RWPE1 (cell line): ENCODE results near the gene FLYWCH1.

Source experiments
- CTCF ChIA-PET: fragments of 350-600 bp; sonication (Branson Sonifier 250); formaldehyde crosslinking; extraction: SDS; loops from one replicate; lab custom pipeline; 2021; lab: Yijun Ruan, JAX
- POLR2A ChIA-PET: fragments of 400-600 bp; formaldehyde crosslinking; extraction: SDS; loops from one replicate; lab custom pipeline; 2020; ENCODE audit warnings: antibody characterized with exemption; ENCODE audit not compliant: low non-redundant PET; lab: Yijun Ruan, JAX
- DNase-seq: peaks from one replicate; pipeline ENCODE4 v3.0.0; 2012; ENCODE audit warnings: low spot score
- H3K27ac ChIP-seq: fragments of 450-650 bp; 2 replicates; pipeline ENCODE4 v1.5.1; 2017
- TF ChIP-seq, protein P1 (sequence below): fragments of 450-650 bp; conservative IDR thresholded peaks from 2 replicates; pipeline ENCODE4 v1.5.1; 2017; ENCODE audit warnings: low read depth, mild to moderate bottlenecking

Gene FLYWCH1

DNA sequence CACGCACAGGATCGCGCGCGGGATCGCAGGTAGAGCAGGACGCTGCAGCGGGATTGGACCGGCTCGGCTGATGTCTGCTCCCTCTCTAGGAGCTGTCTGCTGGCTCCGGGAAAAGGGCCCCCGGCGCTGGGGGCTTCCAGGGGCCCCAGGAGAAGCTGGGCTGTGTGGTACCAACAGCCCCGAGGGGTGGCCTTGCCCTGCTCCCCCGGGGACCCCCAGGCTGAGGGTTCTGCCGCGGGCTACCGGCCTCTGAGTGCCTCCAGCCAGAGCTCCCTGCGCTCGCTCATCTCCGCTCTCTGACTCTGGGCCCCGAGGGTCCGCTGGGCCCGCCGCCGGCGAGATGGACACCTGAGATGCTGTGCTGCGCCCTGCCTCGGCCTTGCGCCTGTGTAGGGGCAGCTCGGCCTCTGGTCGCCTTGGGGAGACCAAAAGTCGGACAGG lies 56.0 kb downstream of the FLYWCH1 start:
- CTCF ChIA-PET = no interaction called here
- POLR2A ChIA-PET = no interaction called here
- H3K27ac ChIP-seq = peak overlapping the region; percentile 84
- TF ChIP-seq, protein P1, sequence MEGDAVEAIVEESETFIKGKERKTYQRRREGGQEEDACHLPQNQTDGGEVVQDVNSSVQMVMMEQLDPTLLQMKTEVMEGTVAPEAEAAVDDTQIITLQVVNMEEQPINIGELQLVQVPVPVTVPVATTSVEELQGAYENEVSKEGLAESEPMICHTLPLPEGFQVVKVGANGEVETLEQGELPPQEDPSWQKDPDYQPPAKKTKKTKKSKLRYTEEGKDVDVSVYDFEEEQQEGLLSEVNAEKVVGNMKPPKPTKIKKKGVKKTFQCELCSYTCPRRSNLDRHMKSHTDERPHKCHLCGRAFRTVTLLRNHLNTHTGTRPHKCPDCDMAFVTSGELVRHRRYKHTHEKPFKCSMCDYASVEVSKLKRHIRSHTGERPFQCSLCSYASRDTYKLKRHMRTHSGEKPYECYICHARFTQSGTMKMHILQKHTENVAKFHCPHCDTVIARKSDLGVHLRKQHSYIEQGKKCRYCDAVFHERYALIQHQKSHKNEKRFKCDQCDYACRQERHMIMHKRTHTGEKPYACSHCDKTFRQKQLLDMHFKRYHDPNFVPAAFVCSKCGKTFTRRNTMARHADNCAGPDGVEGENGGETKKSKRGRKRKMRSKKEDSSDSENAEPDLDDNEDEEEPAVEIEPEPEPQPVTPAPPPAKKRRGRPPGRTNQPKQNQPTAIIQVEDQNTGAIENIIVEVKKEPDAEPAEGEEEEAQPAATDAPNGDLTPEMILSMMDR = no peak
- DNase-seq = no peak

DNA sequence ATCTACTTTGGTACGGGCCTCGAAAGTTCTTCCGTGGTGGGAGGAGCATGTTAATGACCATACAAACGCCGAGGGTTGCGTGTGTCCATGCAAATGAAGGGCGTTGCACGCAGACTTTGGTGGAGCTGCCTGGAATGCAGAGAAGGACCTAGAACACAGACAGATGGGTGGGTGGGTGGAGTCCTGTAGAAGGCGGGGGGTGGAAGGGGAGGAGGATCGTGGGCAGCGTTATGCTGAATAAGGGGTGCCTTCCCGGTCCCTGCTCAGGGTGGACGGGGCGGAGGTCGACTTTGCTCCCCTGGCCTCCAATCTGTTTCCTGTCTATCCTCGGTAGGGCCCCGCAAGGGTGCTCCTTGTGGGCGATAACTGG lies 56.6 kb downstream of the FLYWCH1 start:
- POLR2A ChIA-PET = no interaction called here
- peak overlapping the region; percentile 84 for H3K27ac ChIP-seq
- CTCF ChIA-PET = interaction anchor here (0.6 kb wide), 1 partner anchor 69 kb away, joined by 3 read pairs; no protein-coding TSS in a partner anchor
- TF ChIP-seq, protein P1 = no peak
- DNase-seq = no peak

- POLR2A ChIA-PET = interaction anchor here (1.0 kb wide), 1 partner anchor 12 kb away, joined by 3 read pairs; the partner anchor contains the start of gene PKMYT1
- peak; percentile 84 for DNase-seq
- TF ChIP-seq, protein P1 = no peak
- CTCF ChIA-PET = interaction anchor here (0.6 to 1.5 kb wide), 5 partner anchors 9 to 828 kb away, joined by 3 to 8 read pairs (median 3); no protein-coding TSS in a partner anchor
- H3K27ac ChIP-seq = peak within 1 kb of the TSS; percentile 84
These were observed 57.2 kb downstream of the FLYWCH1 start, which contains the start of gene PAQR4 for GRCh38 chr16:2968738-2969544. Gene PAQR4 (plus strand): TSS chr16:2969348. CDS start chr16:2969675, 327 bp downstream.

GRCh38 chr16:2969545-2970521 lies 58.1 kb downstream of the FLYWCH1 start:
- peak overlapping the region; percentile 84 for H3K27ac ChIP-seq
- DNase-seq = peak; percentile 61
- TF ChIP-seq, protein P1 = peak; percentile 64
- POLR2A ChIA-PET = interaction anchor here (0.6 to 1.1 kb wide), 3 partner anchors 11 to 55 kb away, joined by 3 read pairs; partner anchors contain the start of gene PKMYT1
- CTCF ChIA-PET = interaction anchor here (0.6 to 1.6 kb wide), 9 partner anchors 8 to 829 kb away, joined by 3 to 8 read pairs (median 3); partner anchors contain the start of gene TNFRSF12A

GRCh38 chr16:2970563-2970962 lies 58.8 kb downstream of the FLYWCH1 start:
- CTCF ChIA-PET = interaction anchor here (0.6 to 1.6 kb wide), 6 partner anchors 9 to 598 kb away, joined by 3 to 8 read pairs (median 4); partner anchors contain the start of gene TNFRSF12A
- DNase-seq = no peak
- peak overlapping the region; percentile 84 for H3K27ac ChIP-seq
- TF ChIP-seq, protein P1 = no peak
- POLR2A ChIA-PET = interaction anchor here (1.1 kb wide), 1 partner anchor 10 kb away, joined by 3 read pairs; the partner anchor contains the start of gene PKMYT1
